ENCODE measurements around the gene ZDHHC7. TPM values are rescaled to one million over a fixed set of nuclear protein-coding genes. Genes with fewer than 3 reads are reported as not detected.

The ZDHHC7 gene
- polyA plus RNA-seq, 1 donor: 59.8 TPM

- no peak for DNase-seq
Observed at GRCh38 chr16:84999200-84999599, 12.1 kb downstream of the ZDHHC7 start.

GRCh38 chr16:84996365-84996764 lies 15.0 kb downstream of the ZDHHC7 start:
- no peak for DNase-seq

GRCh38 chr16:84995663-84996062 lies 15.7 kb downstream of the ZDHHC7 start:
- no peak for DNase-seq

GRCh38 chr16:84993926-84994325 lies 17.4 kb downstream of the ZDHHC7 start:
- DNase-seq: no peak

- no peak for DNase-seq
Observed at GRCh38 chr16:84992717-84993075, 18.6 kb downstream of the ZDHHC7 start.

- DNase-seq: no peak
Observed at GRCh38 chr16:84990782-84991181, 20.6 kb downstream of the ZDHHC7 start.

GRCh38 chr16:84989749-84990620 lies 21.4 kb downstream of the ZDHHC7 start:
- no peak for DNase-seq

- no peak for DNase-seq
Observed at GRCh38 chr16:84988328-84989080, 22.8 kb downstream of the ZDHHC7 start.

GRCh38 chr16:84986879-84987278 lies 24.5 kb downstream of the ZDHHC7 start:
- no peak for DNase-seq

GRCh38 chr16:84986102-84986501 lies 25.2 kb downstream of the ZDHHC7 start:
- no peak for DNase-seq

- DNase-seq: no peak
Observed at GRCh38 chr16:84985079-84986065, 26.0 kb downstream of the ZDHHC7 start.

- DNase-seq: no peak
Observed at GRCh38 chr16:84982434-84982833, 28.9 kb downstream of the ZDHHC7 start.

GRCh38 chr16:84979516-84979915 lies 31.8 kb downstream of the ZDHHC7 start:
- DNase-seq: no peak

GRCh38 chr16:84976644-84977400 lies 34.5 kb downstream of the ZDHHC7 start:
- DNase-seq: no peak

- DNase-seq: no peak
Observed at GRCh38 chr16:84975522-84975921, 35.8 kb downstream of the ZDHHC7 start.

GRCh38 chr16:84975066-84975465 lies 36.3 kb downstream of the ZDHHC7 start:
- DNase-seq: no peak

GRCh38 chr16:84973776-84974523 lies 37.4 kb downstream of the ZDHHC7 start:
- no peak for DNase-seq

GRCh38 chr16:84973236-84973635 lies 38.1 kb downstream of the ZDHHC7 start:
- DNase-seq: no peak

GRCh38 chr16:84970447-84971127 lies 40.7 kb downstream of the ZDHHC7 start:
- DNase-seq: peak; percentile 52

GRCh38 chr16:84967828-84968227 lies 43.5 kb downstream of the ZDHHC7 start:
- DNase-seq: no peak

Data from left kidney (tissue), 2 donors.